GM21529 (cell line): ENCODE data around the gene CEL.
"Not testable (repeated sequence)": the region's sequence is repeated elsewhere in the genome, so short reads cannot be mapped to it uniquely, and the experiment has no call there.

Experiments used
- ATAC-seq: cut with Tn5 transposase; IDR thresholded peaks from one replicate; pipeline ENCODE4 v1.9.1; 2021; ENCODE audit not compliant: unreplicated experiment

Gene CEL

GRCh38 chr9:133046900-133047295 is 14.9 kb upstream of the CEL start:
- no peak for ATAC-seq

DNA sequence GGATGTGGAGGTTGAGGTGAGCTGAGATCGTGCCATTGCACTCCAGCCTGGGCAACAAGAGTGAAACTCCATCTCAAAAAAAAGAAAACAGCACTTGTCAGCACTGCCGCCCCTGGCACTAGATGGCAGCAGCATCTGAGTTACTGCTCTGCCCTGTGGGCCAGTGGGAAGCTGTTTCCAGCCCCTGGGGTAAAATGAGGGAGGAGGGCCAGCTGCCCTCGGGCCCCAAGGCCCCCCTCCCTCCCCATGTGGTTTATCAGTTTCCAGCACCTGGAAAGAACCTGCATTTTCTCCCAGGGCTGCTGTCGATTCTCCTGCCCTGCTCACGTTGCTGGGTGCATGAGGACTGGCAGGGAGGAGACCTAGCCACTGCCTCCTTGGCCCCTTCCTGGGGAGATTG is 13.2 kb upstream of the CEL start:
- ATAC-seq, result no peak

GRCh38 chr9:133049043-133049442 is 12.7 kb upstream of the CEL start:
- no peak for ATAC-seq

DNA sequence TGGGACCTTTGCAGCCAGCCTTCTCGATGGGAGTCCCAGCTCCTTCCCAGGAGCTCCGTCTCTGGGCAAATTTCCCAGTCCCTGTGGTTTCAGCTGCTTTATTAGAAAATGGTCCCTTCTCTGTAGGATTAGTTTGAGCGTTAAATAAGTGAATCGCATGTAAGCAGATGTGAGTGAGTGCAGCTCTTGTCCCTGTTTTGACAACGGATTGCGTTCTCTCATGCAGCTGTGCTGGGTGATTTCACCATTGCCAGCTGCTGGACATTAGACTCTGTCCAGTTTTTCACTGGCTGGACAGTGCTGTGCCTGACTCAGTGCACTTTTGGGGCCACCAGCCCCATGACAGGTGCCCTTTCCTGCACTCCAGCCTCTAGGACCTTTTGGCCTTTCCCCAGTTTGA is 11.6 kb upstream of the CEL start:
- no peak for ATAC-seq

- no peak for ATAC-seq
Observed at GRCh38 chr9:133050781-133051180, 11.0 kb upstream of the CEL start.

- ATAC-seq, result no peak
Observed at GRCh38 chr9:133051281-133051900, 10.4 kb upstream of the CEL start.

DNA sequence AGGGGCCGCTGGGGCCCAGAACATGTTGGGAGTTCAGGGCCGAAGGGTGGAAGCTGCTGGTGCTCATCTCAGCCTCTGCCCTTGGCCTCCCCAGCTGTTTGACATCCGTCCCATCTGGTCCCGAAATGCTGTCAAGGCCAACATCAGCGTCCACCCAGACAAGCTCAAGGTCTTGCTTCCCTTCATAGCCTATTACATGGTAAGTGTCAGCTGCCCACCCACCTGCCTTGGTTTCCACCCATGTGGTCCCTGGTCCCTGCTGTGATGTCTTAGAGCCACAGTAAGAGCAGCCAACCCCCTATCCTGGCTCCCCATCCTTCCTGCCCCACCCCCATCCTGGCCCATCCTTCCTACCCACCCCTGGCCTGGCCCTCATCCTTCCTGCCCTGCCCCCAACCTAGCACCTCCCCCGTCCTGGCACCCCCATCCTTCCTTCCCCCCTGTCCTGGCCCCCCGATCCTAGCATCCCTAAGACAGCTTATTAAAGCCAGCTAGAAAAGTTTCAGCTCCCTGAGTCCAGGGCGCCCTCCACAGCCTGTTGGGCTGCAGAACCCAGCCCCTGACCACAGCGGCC is 9.7 kb upstream of the CEL start:
- no peak for ATAC-seq

DNA sequence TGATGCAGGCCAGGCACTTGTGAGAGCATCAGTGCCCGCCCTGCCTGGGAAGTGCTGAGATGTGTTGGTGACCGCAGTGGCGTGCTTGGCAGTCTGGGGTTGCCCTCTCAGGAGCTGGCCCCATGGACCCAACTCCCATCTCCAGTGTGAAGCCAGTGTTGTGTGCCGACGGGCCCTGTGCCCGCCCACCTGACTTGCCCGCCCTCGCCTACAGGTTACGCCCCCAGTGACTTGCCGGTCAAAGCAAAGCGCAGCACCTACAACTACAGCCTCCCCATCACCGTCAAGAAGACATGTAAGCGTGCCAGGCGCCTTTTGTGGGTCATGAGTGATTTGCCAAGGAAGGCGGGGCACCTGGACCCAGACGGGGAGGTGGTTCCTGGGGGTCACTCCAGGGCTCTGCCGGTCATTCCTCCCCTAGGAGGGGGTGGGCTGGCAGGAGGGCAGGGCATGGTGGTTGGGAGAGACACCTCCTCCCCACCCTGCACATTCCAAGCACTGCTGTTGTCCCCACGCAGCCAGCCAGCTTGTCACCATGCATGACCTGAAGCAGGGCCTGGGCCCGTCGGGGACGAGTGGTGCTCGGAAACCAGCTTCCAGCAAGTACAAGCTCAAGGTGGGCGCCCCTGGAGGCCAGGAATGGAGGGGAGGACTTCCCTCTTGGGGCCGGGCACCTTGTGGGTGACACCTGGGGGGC is 7.4 kb upstream of the CEL start:
- ATAC-seq, result no peak

DNA sequence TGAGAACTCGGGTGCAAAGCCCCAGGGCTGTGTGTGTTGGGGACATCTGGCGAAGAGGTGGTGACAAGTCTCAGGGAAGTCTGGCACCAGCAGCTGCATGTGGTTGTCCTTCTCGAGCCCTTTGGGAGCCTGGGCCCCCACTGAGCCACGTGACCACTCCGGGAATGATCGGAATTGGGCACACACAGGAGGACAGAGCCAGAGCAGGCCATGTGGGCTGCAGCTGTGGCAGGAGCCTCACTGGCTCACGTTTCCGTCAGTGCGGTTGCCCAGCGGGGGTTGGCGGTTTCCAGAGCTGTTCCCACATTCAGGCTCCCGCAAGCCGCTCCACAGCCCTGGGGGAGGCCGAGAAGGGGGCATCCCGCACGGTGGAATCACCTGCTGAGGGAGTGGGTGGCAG is 6.8 kb upstream of the CEL start:
- ATAC-seq, result no peak

- ATAC-seq, result no peak
Observed at GRCh38 chr9:133055788-133056420, 5.9 kb upstream of the CEL start.

- ATAC-seq, result no peak
Observed at GRCh38 chr9:133056533-133056932, 5.2 kb upstream of the CEL start.

- ATAC-seq, result no peak
Observed at GRCh38 chr9:133057006-133057405, 4.8 kb upstream of the CEL start.

DNA sequence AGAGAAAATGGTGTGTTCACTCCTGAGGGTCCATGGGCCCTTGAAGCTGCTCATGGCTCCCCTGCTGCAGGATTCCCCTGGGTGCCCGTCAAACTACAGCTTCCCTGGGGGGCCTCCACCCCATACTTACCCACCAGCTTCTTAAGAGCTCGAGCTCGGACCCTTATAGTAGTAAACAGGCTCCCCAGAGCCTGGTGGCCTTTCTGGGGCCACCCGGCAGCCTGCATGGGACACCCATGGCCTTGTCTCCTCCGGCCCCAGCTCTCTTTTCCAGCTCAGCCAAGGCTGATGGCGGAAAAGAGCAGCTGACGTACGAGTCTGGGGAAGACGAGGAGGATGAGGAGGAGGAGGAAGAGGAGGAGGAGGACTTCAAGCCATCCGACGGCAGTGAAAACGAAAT is 4.2 kb upstream of the CEL start:
- ATAC-seq, result no peak

GRCh38 chr9:133058071-133058470 is 3.7 kb upstream of the CEL start:
- no peak for ATAC-seq

DNA sequence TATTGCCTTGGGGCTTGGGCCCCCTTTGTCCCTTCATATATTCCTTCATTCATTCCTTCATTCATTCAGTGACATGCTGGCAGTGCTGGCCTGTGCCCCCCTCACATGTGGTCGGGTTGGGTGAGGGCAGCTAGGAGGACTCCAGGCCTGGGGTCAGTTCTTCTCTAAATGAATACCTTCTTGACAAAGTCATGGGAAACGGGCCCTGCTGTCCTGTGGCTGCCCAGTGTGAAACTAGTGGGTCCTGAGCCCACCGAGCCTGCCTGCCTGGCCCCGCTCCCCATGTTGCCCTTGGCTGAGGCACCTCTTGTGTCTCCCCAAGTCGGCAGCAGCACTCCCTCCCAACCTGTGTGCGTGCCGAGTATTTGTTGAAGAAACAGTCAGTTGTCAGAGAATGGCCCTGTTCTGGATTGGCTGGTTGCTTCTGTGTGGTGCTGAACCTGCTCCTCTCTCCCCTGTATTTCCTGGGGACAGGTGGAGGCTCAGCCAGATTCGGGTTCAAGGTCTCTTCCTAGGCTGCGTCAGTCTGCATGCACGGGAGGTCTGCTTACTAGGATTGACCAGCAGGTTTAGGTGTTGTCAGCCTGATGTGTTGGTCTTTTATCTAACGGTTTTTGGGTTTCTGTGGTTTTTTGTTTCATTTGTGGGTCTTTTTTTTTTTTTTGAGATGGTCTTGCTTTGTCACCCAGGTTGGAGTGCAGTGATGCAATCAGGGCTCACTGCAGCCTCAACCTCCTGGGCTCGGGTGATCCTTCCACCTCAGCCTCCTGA is 3.0 kb upstream of the CEL start:
- ATAC-seq, result no peak

- ATAC-seq, result no peak
Observed at GRCh38 chr9:133059623-133060022, 2.2 kb upstream of the CEL start.

- ATAC-seq, result no peak
Observed at GRCh38 chr9:133060417-133060841, 1.4 kb upstream of the CEL start.

- not testable (repeated sequence) for ATAC-seq
Observed at GRCh38 chr9:133061019-133061763, 590 bp upstream of the CEL start.

DNA sequence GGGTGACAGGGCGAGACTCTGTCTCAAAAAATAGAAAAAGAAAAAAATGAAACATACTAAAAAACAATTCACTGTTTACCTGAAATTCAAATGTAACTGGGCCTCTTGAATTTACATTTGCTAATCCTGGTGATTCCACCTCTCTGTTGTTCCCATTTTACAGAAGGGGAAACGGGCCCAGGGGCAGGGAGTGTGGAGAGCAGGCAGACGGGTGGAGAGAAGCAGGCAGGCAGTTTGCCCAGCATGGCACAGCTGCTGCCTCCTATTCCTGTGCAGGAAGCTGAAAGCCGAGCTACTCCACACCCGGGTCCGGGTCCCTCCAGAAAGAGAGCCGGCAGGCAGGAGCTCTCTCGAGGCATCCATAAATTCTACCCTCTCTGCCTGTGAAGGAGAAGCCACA is 788 bp downstream of the CEL start:
- not testable (repeated sequence) for ATAC-seq

DNA sequence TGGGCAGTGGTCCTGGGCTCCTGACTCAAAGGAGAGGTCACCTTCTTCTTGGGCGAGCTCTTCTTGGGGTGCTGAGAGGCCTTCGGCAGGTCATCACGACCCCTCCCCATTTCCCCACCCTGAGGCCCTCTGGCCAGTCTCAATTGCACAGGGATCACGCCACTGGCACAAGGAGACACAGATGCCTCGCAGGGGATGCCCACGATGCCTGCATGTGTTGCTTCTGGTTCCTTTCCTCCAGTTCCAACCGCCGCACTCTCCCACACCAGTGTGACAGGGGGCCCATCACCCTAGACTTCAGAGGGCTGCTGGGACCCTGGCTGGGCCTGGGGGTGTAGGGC is 1.3 kb downstream of the CEL start:
- no peak for ATAC-seq
